Testis (tissue), 2 donors: ENCODE data around the gene CARS1.

Experiments
- POLR2A ChIP-seq: fragments of 450-650 bp; IDR thresholded peaks from one replicate; pipeline ENCODE4 v1.6.1; 2017; ENCODE audit warnings: antibody characterized with exemption, mild to moderate bottlenecking, moderate library complexity
- TF ChIP-seq, protein P1 (sequence below), 3 experiments: fragments of 450-650 bp in 2 of 3; fragments of 200-600 bp in 1 of 3; sonication (generic) in 1 of 3; IDR thresholded peaks; one replicate each; pipeline ENCODE4 v1.5.1; 2016 to 2019; ENCODE audit warnings: antibody characterized with exemption in 3 of 3, mild to moderate bottlenecking in 2 of 3, moderate library complexity in 1 of 3

- TF ChIP-seq, protein P1, sequence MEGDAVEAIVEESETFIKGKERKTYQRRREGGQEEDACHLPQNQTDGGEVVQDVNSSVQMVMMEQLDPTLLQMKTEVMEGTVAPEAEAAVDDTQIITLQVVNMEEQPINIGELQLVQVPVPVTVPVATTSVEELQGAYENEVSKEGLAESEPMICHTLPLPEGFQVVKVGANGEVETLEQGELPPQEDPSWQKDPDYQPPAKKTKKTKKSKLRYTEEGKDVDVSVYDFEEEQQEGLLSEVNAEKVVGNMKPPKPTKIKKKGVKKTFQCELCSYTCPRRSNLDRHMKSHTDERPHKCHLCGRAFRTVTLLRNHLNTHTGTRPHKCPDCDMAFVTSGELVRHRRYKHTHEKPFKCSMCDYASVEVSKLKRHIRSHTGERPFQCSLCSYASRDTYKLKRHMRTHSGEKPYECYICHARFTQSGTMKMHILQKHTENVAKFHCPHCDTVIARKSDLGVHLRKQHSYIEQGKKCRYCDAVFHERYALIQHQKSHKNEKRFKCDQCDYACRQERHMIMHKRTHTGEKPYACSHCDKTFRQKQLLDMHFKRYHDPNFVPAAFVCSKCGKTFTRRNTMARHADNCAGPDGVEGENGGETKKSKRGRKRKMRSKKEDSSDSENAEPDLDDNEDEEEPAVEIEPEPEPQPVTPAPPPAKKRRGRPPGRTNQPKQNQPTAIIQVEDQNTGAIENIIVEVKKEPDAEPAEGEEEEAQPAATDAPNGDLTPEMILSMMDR (IDR thresholded peaks at IDR 0.05) = no peak
- TF ChIP-seq POLR2A = no peak
These were observed at the start of gene CARS1 for GRCh38 chr11:3057069-3057963.
